Stimulated activated CD4-positive, alpha-beta T cell treated with anti-CD3 and anti-CD28 coated beads, Interleukin-15, amount 100 ng/mL, for 48 hours (primary cell): ENCODE results near the gene PSENEN.

Source experiments
- DNase-seq, 2 donors: peaks; one replicate each; pipeline ENCODE4 v3.0.0-alpha.2; 2020; ENCODE audit warnings: low read depth in 2 of 2

Gene PSENEN

DNA sequence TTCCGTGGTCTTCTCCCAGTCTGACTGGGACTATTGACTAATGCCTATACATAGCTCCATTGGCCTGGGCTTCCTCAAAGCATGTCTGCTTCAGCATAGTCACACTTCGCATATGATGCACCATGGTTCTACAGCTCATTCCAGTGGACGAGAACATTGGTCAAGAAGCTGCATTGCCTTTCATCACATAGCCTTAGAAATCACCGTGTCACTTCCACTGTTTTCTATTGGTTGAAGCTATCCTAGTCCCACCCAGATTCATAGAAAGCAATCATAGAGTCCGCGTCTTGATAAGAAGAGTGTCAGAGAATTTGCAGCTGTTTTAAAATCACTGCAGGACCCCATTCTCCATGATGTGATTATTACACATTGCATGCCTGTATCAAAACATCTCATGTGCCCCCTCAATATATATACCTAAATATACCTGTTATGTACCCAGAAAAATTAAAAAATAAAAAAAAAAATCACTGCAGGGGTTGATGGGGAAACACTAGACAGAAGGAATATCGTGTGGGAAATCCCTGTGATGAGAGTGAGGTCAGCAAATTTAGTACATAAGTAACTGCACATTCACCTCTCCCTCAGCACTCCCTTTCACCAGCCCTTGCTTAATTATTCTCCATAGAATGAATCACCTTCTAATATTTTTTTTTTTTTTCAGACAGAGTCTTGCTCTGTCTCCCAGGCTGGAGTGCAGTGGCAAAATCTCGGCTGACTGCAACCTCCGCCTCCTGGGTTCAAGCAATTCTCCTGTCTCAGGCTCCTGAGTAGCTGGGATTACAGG, 27.8 kb downstream of the PSENEN start:
- no peak for DNase-seq

DNA sequence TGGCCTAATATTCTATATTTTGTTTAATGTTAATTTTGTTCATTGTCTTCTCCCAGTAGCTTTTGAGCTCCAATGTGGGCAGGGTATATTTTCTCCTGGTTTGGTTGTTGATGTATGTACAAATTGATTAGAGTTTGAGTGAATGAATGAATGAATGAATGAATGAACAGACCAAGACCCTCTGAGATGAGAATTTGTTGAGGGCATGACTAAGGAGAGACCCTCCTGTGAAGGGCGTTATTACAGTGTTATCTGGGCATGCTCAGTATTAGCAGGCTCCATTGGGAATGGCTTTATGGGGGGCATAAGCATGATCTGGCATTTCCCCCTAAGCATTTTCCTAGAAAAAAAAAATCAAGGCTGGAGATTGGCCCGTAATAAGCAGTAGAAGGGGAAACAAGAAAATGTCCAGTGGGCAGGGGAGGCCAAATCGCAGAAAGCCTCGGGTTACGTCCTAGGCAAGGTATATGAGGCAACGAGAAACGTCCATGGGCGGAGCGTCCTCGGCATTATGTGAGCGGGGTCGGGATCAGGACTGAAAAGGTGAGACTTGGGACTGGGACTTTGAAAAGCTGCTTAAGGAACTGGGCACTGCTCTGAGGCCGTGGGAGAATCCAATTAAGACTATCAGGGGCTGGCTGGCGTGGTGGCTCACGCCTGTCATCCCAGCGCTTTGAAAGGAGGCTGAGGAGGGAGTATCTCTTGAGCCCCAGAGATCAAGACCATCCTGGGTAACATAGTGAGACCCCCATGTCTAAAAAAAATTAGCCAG, 29.0 kb downstream of the PSENEN start:
- no peak for DNase-seq

DNA sequence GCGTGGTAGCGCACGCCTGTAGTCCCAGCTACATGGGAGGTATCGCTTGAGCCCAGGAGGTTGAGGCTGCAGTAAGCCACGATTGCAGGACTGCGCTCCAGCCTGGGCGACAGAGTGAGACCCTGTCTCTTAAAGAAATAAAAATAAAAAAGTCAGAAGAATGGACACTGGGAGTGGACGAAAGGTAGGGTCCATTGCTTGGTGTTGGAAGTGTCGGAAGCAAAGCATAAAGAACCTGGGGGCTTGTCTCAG, 29.5 kb downstream of the PSENEN start:
- no peak for DNase-seq

DNA sequence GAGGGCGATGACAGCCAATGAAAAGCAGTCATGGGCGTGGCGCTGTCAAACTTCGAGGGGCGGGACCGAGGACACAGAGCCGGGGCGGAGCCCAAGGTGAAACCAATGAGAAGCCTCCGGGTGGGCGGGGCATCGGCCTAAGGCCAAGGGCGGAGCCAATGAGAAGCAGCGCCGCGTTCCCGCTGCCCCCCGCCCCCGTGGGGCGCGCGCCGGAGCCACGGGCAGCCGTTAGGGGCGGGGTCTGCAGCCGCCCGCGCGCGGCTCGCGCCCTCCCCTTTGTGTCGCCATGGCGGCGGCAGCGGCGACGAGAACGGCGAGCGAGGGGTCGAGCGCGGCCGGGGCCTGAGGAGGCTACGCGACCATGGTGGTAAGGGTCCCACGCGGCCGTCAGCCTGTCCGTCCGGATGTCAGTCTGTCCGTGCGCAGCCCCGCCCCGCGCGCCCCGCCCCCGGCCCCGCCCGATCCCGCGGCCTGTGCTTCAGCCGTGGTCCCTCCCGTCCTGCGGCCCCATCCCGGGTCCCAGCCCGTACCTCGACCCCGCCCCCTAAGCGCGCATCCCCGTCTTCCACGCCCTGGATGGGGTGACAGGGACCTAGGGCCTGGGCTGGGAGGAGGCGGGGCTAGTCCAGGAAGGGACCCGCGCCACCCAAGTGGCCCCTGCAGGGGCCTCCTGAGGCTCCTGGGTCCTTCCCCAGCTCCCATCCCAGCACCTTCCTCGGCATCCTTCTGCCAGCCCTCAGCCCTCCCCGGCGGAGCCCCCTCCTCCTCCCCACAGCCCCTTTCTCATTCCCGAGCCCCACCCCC, 30.0 kb downstream of the PSENEN start, which contains the start of gene ARHGAP33:
ARHGAP33 (plus strand) TSS at position 267 of the 804 bp plus-strand sequence; CDS start at position 362, 95 bp downstream.
- peak; percentile 98 to 100 for DNase-seq

DNA sequence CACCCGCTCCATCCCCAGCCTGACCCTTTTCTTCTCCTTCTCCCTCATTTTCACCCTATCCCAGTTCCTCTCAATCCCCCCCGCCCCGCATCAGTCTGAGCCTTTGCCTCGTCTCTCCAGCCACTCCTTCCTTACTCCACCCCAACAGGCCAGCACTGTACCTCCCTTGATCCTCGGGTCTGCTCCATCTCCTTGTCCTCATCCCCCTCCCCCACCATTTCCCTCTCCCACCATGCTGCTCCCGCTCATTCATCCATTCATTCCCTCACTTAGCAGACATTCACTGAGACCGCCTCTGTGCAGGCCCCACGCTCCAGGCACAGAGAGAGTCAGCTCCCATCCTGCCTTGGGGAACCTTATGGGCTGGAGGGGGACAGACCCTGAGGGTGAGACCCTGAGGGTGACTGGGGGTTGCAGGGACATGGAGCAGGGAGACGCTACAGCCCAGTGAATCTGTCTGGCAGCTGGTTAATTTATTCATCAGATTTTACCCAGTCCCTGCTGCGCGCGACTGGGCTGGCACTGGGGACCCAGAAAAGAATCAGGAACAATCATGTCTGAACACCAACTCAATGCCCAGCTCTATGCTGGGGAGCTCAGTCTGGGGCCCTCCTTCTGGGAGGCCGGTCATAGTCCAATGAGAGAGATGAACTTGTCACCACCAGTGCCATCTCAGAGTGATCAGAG, 30.8 kb downstream of the PSENEN start:
- no peak for DNase-seq

DNA sequence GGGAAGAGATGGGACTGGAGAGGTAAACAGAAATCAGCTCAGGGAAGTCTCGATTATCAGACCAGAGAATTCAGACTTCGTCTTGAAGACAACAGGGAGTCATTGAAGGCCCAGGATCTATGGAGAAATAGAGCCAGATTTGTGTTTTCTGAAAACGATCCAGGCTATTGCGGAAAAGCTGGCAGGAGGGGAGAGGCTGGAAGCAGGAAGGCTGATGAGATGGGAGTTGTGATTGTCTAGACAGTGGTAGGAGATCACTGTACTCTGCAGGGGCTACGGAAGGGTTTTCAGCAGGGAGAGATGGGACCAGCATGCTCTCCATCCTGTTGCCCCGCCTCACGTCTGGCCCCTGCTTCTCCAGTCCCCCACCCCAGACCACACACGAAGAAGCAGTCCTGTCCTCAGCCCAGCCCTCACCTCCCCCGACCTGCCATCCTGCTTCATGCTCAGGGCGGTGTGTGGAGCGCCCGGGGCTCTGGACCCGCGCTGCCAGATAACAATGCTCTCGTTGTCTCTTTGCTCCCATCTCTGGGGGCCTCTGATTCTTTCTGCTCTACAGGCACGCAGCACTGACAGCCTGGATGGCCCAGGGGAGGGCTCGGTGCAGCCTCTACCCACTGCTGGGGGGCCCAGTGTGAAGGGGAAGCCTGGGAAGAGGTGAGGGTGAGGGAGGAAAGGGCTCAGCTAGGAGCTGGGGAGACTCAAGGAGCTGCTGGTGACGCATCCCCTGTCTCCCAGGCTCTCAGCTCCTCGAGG, 31.8 kb downstream of the PSENEN start:
- no peak for DNase-seq

DNA sequence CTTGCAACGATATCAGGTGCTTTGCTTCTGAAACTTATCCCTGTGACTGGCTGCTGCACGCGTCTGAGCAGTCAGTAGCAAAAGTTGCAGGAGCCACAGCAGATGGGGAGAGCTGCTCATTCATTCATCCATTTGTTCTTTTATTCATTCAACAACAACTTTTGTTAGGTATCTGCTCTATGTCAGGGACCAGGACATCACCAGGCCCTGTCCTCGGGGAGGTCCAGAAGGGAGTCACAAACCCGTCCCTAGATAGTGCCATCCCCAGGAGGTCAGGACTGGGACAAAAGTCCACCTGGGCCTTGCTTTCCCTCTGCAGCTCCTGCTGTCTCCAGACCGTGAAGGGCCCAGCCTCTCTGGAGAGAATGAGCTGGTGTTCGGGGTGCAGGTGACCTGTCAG, 32.5 kb downstream of the PSENEN start:
- DNase-seq: no peak

DNA sequence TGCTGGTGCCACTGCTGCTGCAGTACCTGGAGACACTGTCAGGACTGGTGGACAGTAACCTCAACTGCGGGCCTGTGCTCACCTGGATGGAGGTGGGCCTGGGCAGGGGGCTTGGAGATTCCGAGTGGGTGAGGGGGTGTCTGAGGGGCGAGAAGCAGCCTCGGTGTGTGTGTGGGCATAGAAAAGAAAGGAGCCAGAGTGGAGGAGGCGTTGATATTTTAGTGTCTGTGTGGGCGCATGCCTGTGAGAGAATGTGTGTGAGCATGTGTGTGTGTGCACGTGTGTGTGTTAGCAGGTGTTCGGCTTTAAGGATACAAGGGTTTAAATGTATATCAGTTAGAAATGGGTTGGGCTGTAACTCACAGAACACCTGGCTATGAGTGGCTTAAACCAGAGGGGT, 33.6 kb downstream of the PSENEN start:
- DNase-seq: no peak

DNA sequence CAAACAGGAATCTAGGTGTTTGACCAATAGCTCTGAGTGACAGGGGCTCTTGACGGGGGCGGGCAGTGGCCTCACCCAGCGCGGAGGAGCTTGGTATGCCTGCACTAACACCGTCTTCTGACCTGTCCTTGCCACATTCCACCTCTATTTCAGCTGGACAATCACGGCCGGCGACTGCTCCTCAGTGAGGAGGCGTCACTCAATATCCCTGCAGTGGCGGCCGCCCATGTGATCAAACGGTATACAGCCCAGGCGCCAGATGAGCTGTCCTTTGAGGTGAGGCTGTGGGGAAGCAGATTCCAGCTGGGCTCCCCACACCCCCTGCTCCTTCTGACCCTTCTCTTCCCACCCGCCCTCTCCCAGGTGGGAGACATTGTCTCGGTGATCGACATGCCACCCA, 34.6 kb downstream of the PSENEN start:
- DNase-seq: no peak

DNA sequence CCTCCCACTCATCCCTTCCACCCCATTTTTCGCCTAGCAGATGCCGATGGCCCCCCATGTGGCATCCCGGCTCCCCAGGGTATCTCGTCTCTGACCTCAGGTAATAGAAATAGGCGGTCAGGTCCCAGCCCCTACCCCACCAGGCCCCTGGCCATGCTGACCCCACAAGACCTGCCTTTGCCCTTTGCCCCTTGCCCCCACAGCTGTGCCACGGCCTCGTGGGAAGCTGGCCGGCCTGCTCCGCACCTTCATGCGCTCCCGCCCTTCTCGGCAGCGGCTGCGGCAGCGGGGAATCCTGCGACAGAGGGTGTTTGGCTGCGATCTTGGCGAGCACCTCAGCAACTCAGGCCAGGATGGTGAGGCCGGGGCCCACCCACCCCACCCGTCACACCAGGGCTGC, 35.3 kb downstream of the PSENEN start:
- no peak for DNase-seq

DNA sequence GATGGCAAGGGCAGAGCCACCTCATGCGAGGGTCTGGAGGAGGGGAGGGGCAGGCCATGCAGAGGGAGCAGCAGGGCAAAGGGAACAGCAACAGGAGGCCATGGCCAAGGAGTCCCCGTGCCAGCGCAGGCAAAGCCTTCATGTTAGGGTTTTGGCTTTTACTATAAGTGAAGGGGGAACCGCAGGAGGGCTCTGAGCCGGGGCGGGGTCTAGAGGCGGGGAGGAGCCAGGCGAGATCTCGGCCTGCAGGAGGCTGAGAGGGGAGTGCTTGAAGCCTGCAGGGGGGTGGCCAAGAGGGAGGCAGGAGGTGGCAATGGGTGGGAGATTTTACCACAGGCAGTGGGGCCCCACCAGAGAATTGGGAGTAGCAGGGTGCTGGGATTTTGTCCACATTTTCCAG, 36.2 kb downstream of the PSENEN start:
- no peak for DNase-seq

DNA sequence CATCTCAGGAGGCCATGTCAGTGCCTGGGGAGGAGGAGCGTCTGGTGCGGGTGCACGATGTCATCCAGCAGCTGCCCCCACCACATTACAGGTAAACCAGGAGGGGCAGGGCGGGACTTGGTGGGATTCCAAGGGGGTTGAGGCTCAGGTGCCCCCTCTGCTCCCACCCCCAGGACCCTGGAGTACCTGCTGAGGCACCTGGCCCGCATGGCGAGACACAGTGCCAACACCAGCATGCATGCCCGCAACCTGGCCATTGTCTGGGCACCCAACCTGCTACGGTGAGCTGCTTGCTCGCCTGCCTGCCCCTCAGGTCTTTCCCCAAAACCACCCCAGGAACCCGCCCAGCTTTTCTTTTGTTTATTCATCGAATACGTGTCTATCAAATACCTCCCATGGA, 37.1 kb downstream of the PSENEN start:
- no peak for DNase-seq

DNA sequence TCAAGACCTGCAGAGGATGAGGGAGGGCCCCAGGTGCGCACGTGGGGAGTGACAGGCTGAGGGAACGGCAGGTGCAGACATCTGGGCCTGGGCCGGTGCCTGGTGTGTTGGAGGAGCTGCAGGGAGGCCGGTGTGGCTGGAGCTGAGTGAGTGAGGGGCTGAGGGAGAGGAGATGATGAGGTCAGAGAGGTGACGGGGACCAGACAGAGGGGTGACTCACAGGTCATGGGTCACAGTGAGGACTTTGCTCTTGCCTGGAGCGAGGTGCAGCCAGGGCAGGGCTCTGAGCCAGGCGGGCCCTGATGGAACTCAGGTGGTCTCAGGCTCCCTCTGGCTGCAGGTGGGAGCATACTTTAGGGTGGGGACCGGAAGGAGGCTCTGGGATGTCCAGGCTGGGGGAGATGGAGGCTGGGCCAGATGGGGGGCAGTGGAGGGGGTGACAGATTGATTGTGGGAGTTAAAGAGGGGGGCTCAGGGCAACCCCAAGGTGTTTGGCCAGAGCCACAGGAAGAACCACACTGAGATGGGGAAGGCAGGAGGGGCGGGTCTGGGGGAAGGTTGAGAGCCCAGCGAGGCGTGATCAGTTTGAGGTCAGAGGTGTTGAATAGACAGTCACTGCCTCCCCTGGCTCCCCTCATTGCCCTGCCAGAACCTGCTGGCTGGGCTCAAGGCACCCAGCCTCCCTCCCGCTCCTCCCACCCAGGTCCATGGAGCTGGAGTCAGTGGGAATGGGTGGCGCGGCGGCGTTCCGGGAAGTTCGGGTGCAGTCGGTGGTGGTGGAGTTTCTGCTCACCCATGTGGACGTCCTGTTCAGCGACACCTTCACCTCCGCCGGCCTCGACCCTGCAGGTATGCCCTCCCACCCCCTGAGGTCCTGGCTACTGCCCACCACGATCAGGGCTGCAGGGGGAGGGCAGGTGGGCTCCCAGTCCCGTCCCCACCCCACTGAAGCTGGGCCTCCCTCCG, 38.3 kb downstream of the PSENEN start:
- DNase-seq: no peak

DNA sequence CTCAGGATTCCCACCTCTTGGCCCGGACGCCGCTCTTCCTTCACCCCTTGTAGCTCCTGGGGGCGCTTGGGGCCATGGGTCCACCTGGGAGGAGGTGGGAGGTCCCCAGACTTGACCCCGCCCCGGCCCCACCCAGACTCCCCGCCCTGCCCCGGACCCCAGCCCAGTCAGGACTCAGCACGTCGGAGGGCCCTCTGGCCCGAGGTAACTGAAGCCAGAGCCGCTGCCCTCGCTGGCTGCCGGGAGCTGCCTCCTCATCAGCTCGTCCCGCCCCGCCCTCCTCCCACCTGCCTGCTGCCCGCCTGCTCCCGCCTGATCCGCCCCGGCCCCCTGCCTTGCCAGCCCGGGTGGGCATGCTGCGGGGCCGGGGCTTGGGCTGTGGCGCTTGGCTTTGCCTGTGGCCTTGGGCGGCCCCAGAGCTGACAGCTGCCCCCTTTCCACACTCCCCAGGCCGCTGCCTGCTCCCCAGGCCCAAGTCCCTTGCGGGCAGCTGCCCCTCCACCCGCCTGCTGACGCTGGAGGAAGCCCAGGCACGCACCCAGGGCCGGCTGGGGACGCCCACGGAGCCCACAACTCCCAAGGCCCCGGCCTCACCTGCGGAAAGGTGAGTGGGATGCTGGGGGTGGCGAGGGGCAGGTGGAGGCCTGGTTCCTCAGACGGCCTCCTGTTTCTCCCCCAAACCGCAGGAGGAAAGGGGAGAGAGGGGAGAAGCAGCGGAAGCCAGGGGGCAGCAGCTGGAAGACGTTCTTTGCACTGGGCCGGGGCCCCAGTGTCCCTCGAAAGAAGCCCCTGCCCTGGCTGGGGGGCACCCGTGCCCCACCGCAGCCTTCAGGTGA, 39.3 kb downstream of the PSENEN start:
- no peak for DNase-seq

DNA sequence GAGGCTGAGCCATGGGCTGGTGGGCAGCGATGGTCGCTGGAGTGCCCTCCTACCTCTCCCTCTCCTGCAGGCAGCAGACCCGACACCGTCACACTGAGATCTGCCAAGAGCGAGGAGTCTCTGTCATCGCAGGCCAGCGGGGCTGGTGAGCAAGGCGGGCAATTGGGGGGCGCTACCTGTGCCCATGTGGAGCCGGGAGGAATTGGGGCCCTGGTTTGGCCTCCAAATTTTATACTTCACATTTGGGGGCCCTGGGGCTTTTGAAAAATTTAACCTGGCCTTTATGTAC, 39.8 kb downstream of the PSENEN start:
- no peak for DNase-seq

DNA sequence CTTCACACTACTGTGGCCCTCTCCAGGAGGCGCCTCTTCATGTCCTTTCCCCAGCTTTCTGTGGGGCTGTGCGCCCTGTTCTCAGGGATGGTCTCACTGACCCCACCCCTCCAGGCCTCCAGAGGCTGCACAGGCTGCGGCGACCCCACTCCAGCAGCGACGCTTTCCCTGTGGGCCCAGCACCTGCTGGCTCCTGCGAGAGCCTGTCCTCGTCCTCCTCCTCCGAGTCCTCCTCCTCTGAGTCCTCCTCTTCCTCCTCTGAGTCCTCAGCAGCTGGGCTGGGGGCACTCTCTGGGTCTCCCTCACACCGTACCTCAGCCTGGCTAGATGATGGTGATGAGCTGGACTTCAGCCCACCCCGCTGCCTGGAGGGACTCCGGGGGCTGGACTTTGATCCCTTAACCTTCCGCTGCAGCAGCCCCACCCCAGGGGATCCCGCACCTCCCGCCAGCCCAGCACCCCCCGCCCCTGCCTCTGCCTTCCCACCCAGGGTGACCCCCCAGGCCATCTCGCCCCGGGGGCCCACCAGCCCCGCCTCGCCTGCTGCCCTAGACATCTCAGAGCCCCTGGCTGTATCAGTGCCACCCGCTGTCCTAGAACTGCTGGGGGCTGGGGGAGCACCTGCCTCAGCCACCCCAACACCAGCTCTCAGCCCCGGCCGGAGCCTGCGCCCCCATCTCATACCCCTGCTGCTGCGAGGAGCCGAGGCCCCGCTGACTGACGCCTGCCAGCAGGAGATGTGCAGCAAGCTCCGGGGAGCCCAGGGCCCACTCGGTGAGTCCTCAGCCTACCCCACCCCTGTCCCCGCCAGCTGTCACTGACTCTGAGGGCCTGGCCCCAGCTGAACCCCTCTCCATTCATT, 41.1 kb downstream of the PSENEN start:
- no peak for DNase-seq

DNA sequence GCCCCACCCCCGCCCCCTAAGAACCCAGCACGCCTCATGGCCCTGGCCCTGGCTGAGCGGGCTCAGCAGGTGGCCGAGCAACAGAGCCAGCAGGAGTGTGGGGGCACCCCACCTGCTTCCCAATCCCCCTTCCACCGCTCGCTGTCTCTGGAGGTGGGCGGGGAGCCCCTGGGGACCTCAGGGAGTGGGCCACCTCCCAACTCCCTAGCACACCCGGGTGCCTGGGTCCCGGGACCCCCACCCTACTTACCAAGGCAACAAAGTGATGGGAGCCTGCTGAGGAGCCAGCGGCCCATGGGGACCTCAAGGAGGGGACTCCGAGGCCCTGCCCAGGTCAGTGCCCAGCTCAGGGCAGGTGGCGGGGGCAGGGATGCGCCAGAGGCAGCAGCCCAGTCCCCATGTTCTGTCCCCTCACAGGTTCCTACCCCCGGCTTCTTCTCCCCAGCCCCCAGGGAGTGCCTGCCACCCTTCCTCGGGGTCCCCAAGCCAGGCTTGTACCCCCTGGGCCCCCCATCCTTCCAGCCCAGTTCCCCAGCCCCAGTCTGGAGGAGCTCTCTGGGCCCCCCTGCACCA, 41.9 kb downstream of the PSENEN start:
- DNase-seq: no peak
